ENCODE data around the gene CDC14C. TPM values are rescaled to one million over a fixed set of nuclear protein-coding genes. Genes with fewer than 3 reads are reported as not detected.
"Not testable (repeated sequence)": the region's sequence is repeated elsewhere in the genome, so short reads cannot be mapped to it uniquely, and the experiment has no call there.

The CDC14C gene
- total RNA-seq, 4 donors from 2014 or later = not detected

GRCh38 chr7:48894574-48894973 is 29.8 kb upstream of the CDC14C start:
- intact Hi-C loops (cut with DNase I; ENCODE audit: low total_unique reads) = no loop called here
- H3K4me3 ChIP-seq (ENCODE audit: low read depth, poor library complexity, severe bottlenecking) = no peak overlapping the region
- no peak for DNase-seq (ENCODE audit: low spot score in 2 of 2)
- TF ChIP-seq CTCF (IDR thresholded peaks at IDR 0.05) (no peak), POLR2A (IDR thresholded peaks at IDR 0.05) (no peak)
- WGBS, 2 donors = 69 to 79% methylated on average over 1 of the region's 1 CpG

GRCh38 chr7:48899932-48900331 is 24.4 kb upstream of the CDC14C start:
- TF ChIP-seq CTCF (IDR thresholded peaks at IDR 0.05) = no peak
- TF ChIP-seq POLR2A (IDR thresholded peaks at IDR 0.05) = no peak
- intact Hi-C loops (cut with DNase I; ENCODE audit: low total_unique reads) = no loop called here
- WGBS, 2 donors = 87 to 100% methylated on average over 2 of the region's 2 CpGs
- no peak overlapping the region for H3K4me3 ChIP-seq (ENCODE audit: low read depth, poor library complexity, severe bottlenecking)
- DNase-seq (ENCODE audit: low spot score in 2 of 2) = no peak

- no peak overlapping the region for H3K4me3 ChIP-seq (ENCODE audit: low read depth, poor library complexity, severe bottlenecking)
- TF ChIP-seq CTCF (IDR thresholded peaks at IDR 0.05) (no peak), POLR2A (IDR thresholded peaks at IDR 0.05) (no peak)
- no peak for DNase-seq (ENCODE audit: low spot score in 2 of 2)
- intact Hi-C loops (cut with DNase I; ENCODE audit: low total_unique reads) = no loop called here
- 67 to 76% methylated on average over 3 of the region's 3 CpGs for WGBS, 2 donors
Observed at GRCh38 chr7:48901966-48902365, 22.4 kb upstream of the CDC14C start.

- TF ChIP-seq POLR2A (IDR thresholded peaks at IDR 0.05) (no peak), CTCF (IDR thresholded peaks at IDR 0.05) (no peak)
- WGBS, 2 donors = 48 to 70% methylated on average over 1 of the region's 1 CpG
- no peak for DNase-seq (ENCODE audit: low spot score in 2 of 2)
- H3K4me3 ChIP-seq (ENCODE audit: low read depth, poor library complexity, severe bottlenecking) = no peak overlapping the region
- intact Hi-C loops (cut with DNase I; ENCODE audit: low total_unique reads) = no loop called here
Observed at GRCh38 chr7:48904975-48905374, 19.4 kb upstream of the CDC14C start.

GRCh38 chr7:48905686-48906085 is 18.7 kb upstream of the CDC14C start:
- intact Hi-C loops (cut with DNase I; ENCODE audit: low total_unique reads); DNase-seq (ENCODE audit: low spot score in 2 of 2); H3K4me3 ChIP-seq (ENCODE audit: low read depth, poor library complexity, severe bottlenecking): not testable (repeated sequence)
- 82 to 83% methylated on average over 6 of the region's 6 CpGs for WGBS, 2 donors

- DNase-seq (ENCODE audit: low spot score in 2 of 2); intact Hi-C loops (cut with DNase I; ENCODE audit: low total_unique reads); H3K4me3 ChIP-seq (ENCODE audit: low read depth, poor library complexity, severe bottlenecking): not testable (repeated sequence)
- 92% methylated on average over 5 of the region's 5 CpGs for WGBS, 2 donors
Observed at GRCh38 chr7:48909887-48910286, 14.5 kb upstream of the CDC14C start.

- intact Hi-C loops (cut with DNase I; ENCODE audit: low total_unique reads) = no loop called here
- DNase-seq (ENCODE audit: low spot score in 2 of 2) = no peak
- 94 to 96% methylated on average over 2 of the region's 2 CpGs for WGBS, 2 donors
- TF ChIP-seq POLR2A (IDR thresholded peaks at IDR 0.05) (no peak), CTCF (IDR thresholded peaks at IDR 0.05) (no peak)
- no peak overlapping the region for H3K4me3 ChIP-seq (ENCODE audit: low read depth, poor library complexity, severe bottlenecking)
Observed at GRCh38 chr7:48931481-48931880, 7.1 kb downstream of the CDC14C start.
